ENCODE measurements around the gene LHX8.

DNA sequence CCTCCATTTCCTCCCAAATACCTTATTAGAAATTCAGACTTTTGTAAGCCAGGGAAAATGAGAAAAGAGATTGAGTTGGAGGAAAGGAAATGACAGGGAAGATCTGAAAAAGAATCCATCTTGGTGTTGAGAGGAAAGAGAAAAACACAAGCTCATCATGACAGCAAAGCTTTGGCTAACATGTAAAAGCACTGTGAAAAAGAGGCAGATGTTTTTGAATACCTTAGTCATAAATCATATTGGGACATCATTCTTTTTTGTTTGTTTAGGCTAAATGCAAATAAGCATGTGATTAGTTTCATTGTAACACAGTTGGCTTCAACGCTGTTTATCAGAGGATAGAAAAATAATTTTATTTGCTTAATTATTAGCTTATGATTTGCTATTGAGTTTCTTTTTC, 64.6 kb downstream of the LHX8 start:
- TF ChIP-seq, protein P1, sequence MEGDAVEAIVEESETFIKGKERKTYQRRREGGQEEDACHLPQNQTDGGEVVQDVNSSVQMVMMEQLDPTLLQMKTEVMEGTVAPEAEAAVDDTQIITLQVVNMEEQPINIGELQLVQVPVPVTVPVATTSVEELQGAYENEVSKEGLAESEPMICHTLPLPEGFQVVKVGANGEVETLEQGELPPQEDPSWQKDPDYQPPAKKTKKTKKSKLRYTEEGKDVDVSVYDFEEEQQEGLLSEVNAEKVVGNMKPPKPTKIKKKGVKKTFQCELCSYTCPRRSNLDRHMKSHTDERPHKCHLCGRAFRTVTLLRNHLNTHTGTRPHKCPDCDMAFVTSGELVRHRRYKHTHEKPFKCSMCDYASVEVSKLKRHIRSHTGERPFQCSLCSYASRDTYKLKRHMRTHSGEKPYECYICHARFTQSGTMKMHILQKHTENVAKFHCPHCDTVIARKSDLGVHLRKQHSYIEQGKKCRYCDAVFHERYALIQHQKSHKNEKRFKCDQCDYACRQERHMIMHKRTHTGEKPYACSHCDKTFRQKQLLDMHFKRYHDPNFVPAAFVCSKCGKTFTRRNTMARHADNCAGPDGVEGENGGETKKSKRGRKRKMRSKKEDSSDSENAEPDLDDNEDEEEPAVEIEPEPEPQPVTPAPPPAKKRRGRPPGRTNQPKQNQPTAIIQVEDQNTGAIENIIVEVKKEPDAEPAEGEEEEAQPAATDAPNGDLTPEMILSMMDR (optimal IDR thresholded peaks at IDR 0.05 in 1 of 3, IDR thresholded peaks at IDR 0.05 in 1 of 3, conservative IDR thresholded peaks at IDR 0.05 in 1 of 3; ENCODE audit: extremely low read depth in 1 of 3, insufficient read depth in 2 of 3, low read length in 3 of 3) = no peak
- no peak for TF ChIP-seq EZH2 (IDR thresholded peaks at IDR 0.05; ENCODE audit: low read length)
